Glutamatergic neuron (in vitro differentiated cells): Measurements from ENCODE around the gene USP7. TPM values are rescaled to one million over a fixed set of nuclear protein-coding genes. Genes with fewer than 3 reads are reported as not detected.

Experiments used
- DNase-seq: peaks from one replicate; pipeline ENCODE4 v3.0.0; 2022
- H3K27ac Mint-ChIP-seq: one replicate; pipeline ENCODE4 v1.8.0; 2020; ENCODE audit warnings: mild to moderate bottlenecking, mixed read lengths, inconsistent platforms; ENCODE audit not compliant: unreplicated experiment
- H3K27me3 Mint-ChIP-seq: one replicate; pipeline ENCODE4 v1.8.0; 2020; ENCODE audit warnings: mild to moderate bottlenecking, moderate library complexity, mixed read lengths, inconsistent platforms; ENCODE audit not compliant: unreplicated experiment
- H3K36me3 Mint-ChIP-seq: one replicate; pipeline ENCODE4 v1.8.0; 2020; ENCODE audit warnings: mild to moderate bottlenecking, mixed read lengths, inconsistent platforms; ENCODE audit not compliant: unreplicated experiment
- H3K4me1 Mint-ChIP-seq: one replicate; pipeline ENCODE4 v1.8.0; 2020; ENCODE audit warnings: mild to moderate bottlenecking, low read depth, mixed read lengths, inconsistent platforms; ENCODE audit not compliant: unreplicated experiment
- H3K4me3 Mint-ChIP-seq: one replicate; pipeline ENCODE4 v1.8.0; 2020; ENCODE audit warnings: mild to moderate bottlenecking, mixed read lengths, inconsistent platforms; ENCODE audit not compliant: unreplicated experiment
- H3K9me3 Mint-ChIP-seq: one replicate; pipeline ENCODE4 v1.8.0; 2020; ENCODE audit warnings: mild to moderate bottlenecking, moderate library complexity, mixed read lengths, inconsistent platforms; ENCODE audit not compliant: unreplicated experiment
- CTCF ChIP-seq: fragments of 200-600 bp; sonication (generic); IDR thresholded peaks from one replicate; pipeline ENCODE4 v1.5.0; 2021; ENCODE audit not compliant: partially characterized antibody, unreplicated experiment
- total RNA-seq: library from RNA; stranded (reverse); fragmentation: NEBNext Ultra II Directional; extraction: Animal tissue kit (Norgen Biotek cat#: 25700); gene quantifications from one replicate; pipeline ENCODE4 v1.2.1, GENCODE V29; 2021; ENCODE audit not compliant: unreplicated experiment

The USP7 gene
- total RNA-seq, 1 donor from 2014 or later = 167 TPM

GRCh38 chr16:8934601-8935000 lies 29.1 kb downstream of the USP7 start:
- H3K27ac Mint-ChIP-seq = peak overlapping the region; percentile 33
- no peak overlapping the region for H3K4me3 Mint-ChIP-seq
- H3K9me3 Mint-ChIP-seq = no peaks in the 10 kb centered on the region
- TF ChIP-seq CTCF = no peak
- H3K27me3 Mint-ChIP-seq = peaks cover 2% of the 10 kb centered on the region
- DNase-seq = no peak
- H3K36me3 Mint-ChIP-seq = no peaks in the 10 kb centered on the region
- peaks cover 49% of the 10 kb centered on the region for H3K4me1 Mint-ChIP-seq

- H3K4me3 Mint-ChIP-seq = peak overlapping the region; percentile 0
- H3K9me3 Mint-ChIP-seq = peaks cover 2% of the 10 kb centered on the region
- TF ChIP-seq CTCF = no peak
- no peaks in the 10 kb centered on the region for H3K36me3 Mint-ChIP-seq
- peaks cover 53% of the 10 kb centered on the region for H3K4me1 Mint-ChIP-seq
- no peak overlapping the region for H3K27ac Mint-ChIP-seq
- H3K27me3 Mint-ChIP-seq = peaks cover 4% of the 10 kb centered on the region
- no peak for DNase-seq
Measured at GRCh38 chr16:8931859-8932258, 31.8 kb downstream of the USP7 start.

- Mint-ChIP-seq H3K4me1 (peaks cover 42% of the 10 kb centered on the region), H3K36me3 (no peaks in the 10 kb centered on the region), H3K27me3 (peaks cover 4% of the 10 kb centered on the region), H3K9me3 (peaks cover 2% of the 10 kb centered on the region), H3K27ac (peak overlapping the region; percentile 90), H3K4me3 (peak overlapping the region; percentile 78)
- no peak for TF ChIP-seq CTCF
- peak; percentile 74 for DNase-seq
Measured at GRCh38 chr16:8929086-8929748, 34.5 kb downstream of the USP7 start.

- no peak overlapping the region for H3K4me3 Mint-ChIP-seq
- peaks cover 4% of the 10 kb centered on the region for H3K27me3 Mint-ChIP-seq
- H3K36me3 Mint-ChIP-seq = no peaks in the 10 kb centered on the region
- no peak for TF ChIP-seq CTCF
- H3K27ac Mint-ChIP-seq = no peak overlapping the region
- H3K4me1 Mint-ChIP-seq = peaks cover 44% of the 10 kb centered on the region
- peaks cover 2% of the 10 kb centered on the region for H3K9me3 Mint-ChIP-seq
- no peak for DNase-seq
Measured at GRCh38 chr16:8928467-8928957, 35.2 kb downstream of the USP7 start.

GRCh38 chr16:8926827-8927226 lies 36.9 kb downstream of the USP7 start:
- DNase-seq = no peak
- peaks cover 2% of the 10 kb centered on the region for H3K27me3 Mint-ChIP-seq
- no peak overlapping the region for H3K4me3 Mint-ChIP-seq
- no peaks in the 10 kb centered on the region for H3K36me3 Mint-ChIP-seq
- peaks cover 2% of the 10 kb centered on the region for H3K9me3 Mint-ChIP-seq
- H3K27ac Mint-ChIP-seq = no peak overlapping the region
- no peak for TF ChIP-seq CTCF
- peaks cover 43% of the 10 kb centered on the region for H3K4me1 Mint-ChIP-seq
